Testis (tissue), 2 donors: ENCODE results near the gene PLAAT5.

ENCODE experiments used
- CTCF ChIP-seq, 3 experiments: fragments of 450-650 bp in 2 of 3; fragments of 200-600 bp in 1 of 3; sonication (generic) in 1 of 3; IDR thresholded peaks; one replicate each; pipeline ENCODE4 v1.5.1; 2016 to 2019; ENCODE audit warnings: antibody characterized with exemption in 3 of 3, mild to moderate bottlenecking in 2 of 3, moderate library complexity in 1 of 3
- POLR2A ChIP-seq: fragments of 450-650 bp; IDR thresholded peaks from one replicate; pipeline ENCODE4 v1.6.1; 2017; ENCODE audit warnings: antibody characterized with exemption, mild to moderate bottlenecking, moderate library complexity

GRCh38 chr11:63417174-63417852, 73.7 kb downstream of the PLAAT5 start:
- no peak for TF ChIP-seq CTCF (IDR thresholded peaks at IDR 0.05)
- no peak for TF ChIP-seq POLR2A
